Panc1 (cell line): ENCODE results near the gene GSG1L.
"Not testable (repeated sequence)": the region's sequence is repeated elsewhere in the genome, so short reads cannot be mapped to it uniquely, and the experiment has no call there.

Source experiments
- POLR2AphosphoS5 ChIP-seq: IDR thresholded peaks from 2 replicates; pipeline ENCODE4 v1.6.1; 2012; ENCODE audit warnings: mild to moderate bottlenecking, low read depth, low read length, moderate library complexity
- SIN3A ChIP-seq: IDR thresholded peaks from 2 replicates; pipeline ENCODE4 v1.6.1; 2012; ENCODE audit warnings: low read depth, mild to moderate bottlenecking, low read length, moderate library complexity, borderline replicate concordance; ENCODE audit not compliant: insufficient read depth
- TF ChIP-seq, protein P1 (sequence below): fragments of 450-650 bp; IDR thresholded peaks from 2 replicates; pipeline ENCODE4 v1.5.1; 2017; ENCODE audit warnings: mild to moderate bottlenecking
- TF ChIP-seq, protein P2 (sequence below), 2 experiments: IDR thresholded peaks; 2 replicates each; pipeline ENCODE4 v1.6.1; 2011 to 2012; ENCODE audit warnings: low read depth in 2 of 2, control low read depth in 1 of 2, low read length in 1 of 2, mild to moderate bottlenecking in 1 of 2, moderate library complexity in 1 of 2; ENCODE audit not compliant: insufficient read depth in 1 of 2

DNA sequence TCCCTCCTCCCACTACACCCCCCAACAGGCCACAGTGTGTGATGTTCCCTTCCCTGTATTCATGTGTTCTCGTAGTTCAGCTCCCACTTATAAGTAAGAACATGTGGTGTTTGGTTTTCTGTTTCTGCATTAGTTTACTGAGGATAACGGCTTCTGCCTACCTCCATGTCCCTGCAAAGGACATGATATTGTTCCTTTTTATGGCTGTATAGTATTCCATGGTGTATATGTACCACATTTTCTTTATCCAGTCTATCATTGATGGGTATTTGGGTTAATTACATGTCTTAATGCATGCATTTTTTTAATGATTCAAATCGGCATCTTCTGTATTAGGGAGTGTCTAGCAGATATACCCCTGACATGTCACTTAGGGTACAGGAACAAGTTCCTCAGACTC, 320.5 kb downstream of the GSG1L start:
- not testable (repeated sequence) for TF ChIP-seq SIN3A, POLR2AphosphoS5
- TF ChIP-seq, protein P1, sequence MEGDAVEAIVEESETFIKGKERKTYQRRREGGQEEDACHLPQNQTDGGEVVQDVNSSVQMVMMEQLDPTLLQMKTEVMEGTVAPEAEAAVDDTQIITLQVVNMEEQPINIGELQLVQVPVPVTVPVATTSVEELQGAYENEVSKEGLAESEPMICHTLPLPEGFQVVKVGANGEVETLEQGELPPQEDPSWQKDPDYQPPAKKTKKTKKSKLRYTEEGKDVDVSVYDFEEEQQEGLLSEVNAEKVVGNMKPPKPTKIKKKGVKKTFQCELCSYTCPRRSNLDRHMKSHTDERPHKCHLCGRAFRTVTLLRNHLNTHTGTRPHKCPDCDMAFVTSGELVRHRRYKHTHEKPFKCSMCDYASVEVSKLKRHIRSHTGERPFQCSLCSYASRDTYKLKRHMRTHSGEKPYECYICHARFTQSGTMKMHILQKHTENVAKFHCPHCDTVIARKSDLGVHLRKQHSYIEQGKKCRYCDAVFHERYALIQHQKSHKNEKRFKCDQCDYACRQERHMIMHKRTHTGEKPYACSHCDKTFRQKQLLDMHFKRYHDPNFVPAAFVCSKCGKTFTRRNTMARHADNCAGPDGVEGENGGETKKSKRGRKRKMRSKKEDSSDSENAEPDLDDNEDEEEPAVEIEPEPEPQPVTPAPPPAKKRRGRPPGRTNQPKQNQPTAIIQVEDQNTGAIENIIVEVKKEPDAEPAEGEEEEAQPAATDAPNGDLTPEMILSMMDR, result not testable (repeated sequence)
- TF ChIP-seq, protein P2, sequence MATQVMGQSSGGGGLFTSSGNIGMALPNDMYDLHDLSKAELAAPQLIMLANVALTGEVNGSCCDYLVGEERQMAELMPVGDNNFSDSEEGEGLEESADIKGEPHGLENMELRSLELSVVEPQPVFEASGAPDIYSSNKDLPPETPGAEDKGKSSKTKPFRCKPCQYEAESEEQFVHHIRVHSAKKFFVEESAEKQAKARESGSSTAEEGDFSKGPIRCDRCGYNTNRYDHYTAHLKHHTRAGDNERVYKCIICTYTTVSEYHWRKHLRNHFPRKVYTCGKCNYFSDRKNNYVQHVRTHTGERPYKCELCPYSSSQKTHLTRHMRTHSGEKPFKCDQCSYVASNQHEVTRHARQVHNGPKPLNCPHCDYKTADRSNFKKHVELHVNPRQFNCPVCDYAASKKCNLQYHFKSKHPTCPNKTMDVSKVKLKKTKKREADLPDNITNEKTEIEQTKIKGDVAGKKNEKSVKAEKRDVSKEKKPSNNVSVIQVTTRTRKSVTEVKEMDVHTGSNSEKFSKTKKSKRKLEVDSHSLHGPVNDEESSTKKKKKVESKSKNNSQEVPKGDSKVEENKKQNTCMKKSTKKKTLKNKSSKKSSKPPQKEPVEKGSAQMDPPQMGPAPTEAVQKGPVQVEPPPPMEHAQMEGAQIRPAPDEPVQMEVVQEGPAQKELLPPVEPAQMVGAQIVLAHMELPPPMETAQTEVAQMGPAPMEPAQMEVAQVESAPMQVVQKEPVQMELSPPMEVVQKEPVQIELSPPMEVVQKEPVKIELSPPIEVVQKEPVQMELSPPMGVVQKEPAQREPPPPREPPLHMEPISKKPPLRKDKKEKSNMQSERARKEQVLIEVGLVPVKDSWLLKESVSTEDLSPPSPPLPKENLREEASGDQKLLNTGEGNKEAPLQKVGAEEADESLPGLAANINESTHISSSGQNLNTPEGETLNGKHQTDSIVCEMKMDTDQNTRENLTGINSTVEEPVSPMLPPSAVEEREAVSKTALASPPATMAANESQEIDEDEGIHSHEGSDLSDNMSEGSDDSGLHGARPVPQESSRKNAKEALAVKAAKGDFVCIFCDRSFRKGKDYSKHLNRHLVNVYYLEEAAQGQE (IDR thresholded peaks at IDR 0.05; ENCODE audit: insufficient read depth in 1 of 2, low read depth in 2 of 2, low read length in 1 of 2), result not testable (repeated sequence)
